ENCODE results near the gene CAP2. TPM values are rescaled to one million over a fixed set of nuclear protein-coding genes. Genes with fewer than 3 reads are reported as not detected.
A peak's percentile ranks its signal among the peaks of the same experiment; 100 is the strongest.
"Not testable (repeated sequence)": the region's sequence is repeated elsewhere in the genome, so short reads cannot be mapped to it uniquely, and the experiment has no call there.

The CAP2 gene
- total and polyA plus RNA-seq, 12 donors, result 42.0 to 211 (median 156) TPM

DNA sequence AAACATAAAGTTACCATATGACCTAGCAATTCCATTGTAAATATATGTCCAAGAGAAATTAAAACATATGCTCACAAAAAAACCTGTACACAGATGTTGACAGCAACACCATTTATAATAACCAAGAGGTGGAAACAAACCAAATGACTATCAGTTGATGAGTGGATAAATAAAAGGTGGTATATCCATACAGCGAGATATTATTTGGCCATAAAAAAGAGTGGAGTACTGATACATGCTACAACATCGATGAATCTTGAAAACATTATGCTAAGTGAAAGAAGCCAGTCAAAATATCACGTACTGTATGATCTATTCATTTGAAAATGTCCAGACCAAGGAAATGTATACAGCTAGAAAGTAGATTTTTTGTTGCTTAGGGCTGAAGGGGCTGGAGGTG, 2.9 kb downstream of the CAP2 start:
- TF ChIP-seq, protein P1, sequence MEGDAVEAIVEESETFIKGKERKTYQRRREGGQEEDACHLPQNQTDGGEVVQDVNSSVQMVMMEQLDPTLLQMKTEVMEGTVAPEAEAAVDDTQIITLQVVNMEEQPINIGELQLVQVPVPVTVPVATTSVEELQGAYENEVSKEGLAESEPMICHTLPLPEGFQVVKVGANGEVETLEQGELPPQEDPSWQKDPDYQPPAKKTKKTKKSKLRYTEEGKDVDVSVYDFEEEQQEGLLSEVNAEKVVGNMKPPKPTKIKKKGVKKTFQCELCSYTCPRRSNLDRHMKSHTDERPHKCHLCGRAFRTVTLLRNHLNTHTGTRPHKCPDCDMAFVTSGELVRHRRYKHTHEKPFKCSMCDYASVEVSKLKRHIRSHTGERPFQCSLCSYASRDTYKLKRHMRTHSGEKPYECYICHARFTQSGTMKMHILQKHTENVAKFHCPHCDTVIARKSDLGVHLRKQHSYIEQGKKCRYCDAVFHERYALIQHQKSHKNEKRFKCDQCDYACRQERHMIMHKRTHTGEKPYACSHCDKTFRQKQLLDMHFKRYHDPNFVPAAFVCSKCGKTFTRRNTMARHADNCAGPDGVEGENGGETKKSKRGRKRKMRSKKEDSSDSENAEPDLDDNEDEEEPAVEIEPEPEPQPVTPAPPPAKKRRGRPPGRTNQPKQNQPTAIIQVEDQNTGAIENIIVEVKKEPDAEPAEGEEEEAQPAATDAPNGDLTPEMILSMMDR (IDR thresholded peaks at IDR 0.05), result no peak
- intact Hi-C loops (cut with DNase I), result loop anchor here in 5 of 10 donors (10.0 kb wide), 3 partner anchors 91 to 111 kb away; partner anchors contain the start of gene RBM24 (in 2 of the 5)
- no peak overlapping the region for H3K4me3 ChIP-seq
- DNase-seq (no peak), ATAC-seq (no peak)
- H3K4me1 ChIP-seq, result peaks cover 0 to 15% (median 8%) of the 10 kb centered on the region in 9 donors
- H3K27ac ChIP-seq, result no peak overlapping the region
- peaks cover 0 to 8% (median 0%) of the 10 kb centered on the region in 11 donors for H3K9me3 ChIP-seq
- WGBS, 2 donors, result 94 to 99% methylated on average over 3 of the region's 3 CpGs
- H3K36me3 ChIP-seq, result no peaks in the 10 kb centered on the region
- peaks cover 0 to 37% (median 0%) of the 10 kb centered on the region in 7 donors for H3K27me3 ChIP-seq

DNA sequence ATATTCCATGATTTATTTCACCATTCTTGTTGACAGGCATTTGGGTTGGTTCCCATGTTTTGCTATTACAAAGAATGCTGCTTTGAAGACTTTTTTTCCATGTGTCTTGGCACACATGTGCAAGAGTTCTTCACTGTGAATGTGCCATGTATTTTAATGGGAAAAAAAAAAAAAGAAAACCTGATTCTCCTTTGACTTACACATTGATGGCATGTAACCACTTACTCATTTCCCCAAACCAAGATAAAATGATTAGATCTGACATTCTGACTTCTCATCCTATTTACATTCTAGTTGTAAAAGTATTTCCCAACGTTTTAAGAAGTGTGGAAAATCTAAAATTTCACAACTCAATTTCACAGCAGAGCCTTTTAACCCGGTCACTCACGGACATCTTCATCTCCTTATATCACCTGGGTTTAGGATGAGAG, 4.4 kb downstream of the CAP2 start:
- Histone ChIP-seq H3K4me3 (no peak overlapping the region), H3K4me1 (peaks cover 0 to 13% (median 6%) of the 10 kb centered on the region in 9 donors), H3K27ac (no peak overlapping the region), H3K9me3 (peaks cover 0 to 8% (median 0%) of the 10 kb centered on the region in 11 donors), H3K27me3 (peaks cover 0 to 27% (median 0%) of the 10 kb centered on the region in 7 donors), H3K36me3 (no peaks in the 10 kb centered on the region)
- WGBS, 2 donors, result 60 to 62% methylated on average over 3 of the region's 3 CpGs
- TF ChIP-seq, protein P1 (IDR thresholded peaks at IDR 0.05), result no peak
- intact Hi-C loops (cut with DNase I), result loop anchor here in 5 of 10 donors (10.0 kb wide), 3 partner anchors 93 to 113 kb away; partner anchors contain the start of gene RBM24 (in 2 of the 5)
- ATAC-seq (no peak), DNase-seq (no peak)

DNA sequence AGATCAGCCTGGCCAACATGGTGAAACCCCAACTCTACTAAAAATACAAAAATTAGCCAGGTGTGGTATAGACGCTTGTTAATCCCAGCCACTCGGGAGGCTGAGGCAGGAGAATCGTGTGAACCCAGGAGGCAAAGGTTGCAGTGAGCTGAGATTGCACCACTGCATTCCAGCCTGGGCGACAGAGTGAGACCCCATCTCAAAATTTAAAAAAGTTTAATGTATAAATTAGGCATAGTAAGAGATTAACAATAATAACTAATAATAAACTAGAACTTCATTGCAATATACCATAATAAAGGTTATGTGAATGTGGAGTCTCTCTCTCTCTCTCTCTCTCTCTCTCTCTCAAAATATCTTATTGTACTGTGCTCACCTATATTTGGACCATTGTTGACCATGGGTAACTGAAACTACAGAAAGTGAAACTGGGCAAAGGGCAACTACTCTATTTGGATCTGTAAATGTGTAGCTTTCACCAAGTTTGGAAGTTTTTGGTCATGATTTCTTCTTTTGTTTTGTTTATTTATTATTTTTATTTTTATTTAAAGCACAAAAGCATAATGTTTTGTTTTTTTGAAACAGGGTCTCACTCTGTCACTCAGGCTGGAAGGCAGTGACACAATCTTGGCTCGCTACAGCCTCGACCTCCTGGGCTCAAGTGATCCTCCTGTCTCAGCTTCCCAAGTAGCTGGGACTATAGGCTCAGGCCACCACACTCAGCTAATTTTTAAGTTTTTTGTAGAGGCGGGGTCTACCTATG, 12.0 kb downstream of the CAP2 start:
- intact Hi-C loops (cut with DNase I); H3K27me3 ChIP-seq; H3K4me3 ChIP-seq; H3K36me3 ChIP-seq; DNase-seq; H3K9me3 ChIP-seq: not testable (repeated sequence)
- H3K4me1 ChIP-seq, result peaks cover 0 to 20% (median 0%) of the 10 kb centered on the region in 9 donors
- WGBS, 2 donors, result 77 to 82% methylated on average over 7 of the region's 7 CpGs
- peak in 1 of 8 donors; percentile 64 for ATAC-seq
- H3K27ac ChIP-seq, result peak overlapping the region in 5 of 10 donors; percentile 5 to 41 (median 19)

DNA sequence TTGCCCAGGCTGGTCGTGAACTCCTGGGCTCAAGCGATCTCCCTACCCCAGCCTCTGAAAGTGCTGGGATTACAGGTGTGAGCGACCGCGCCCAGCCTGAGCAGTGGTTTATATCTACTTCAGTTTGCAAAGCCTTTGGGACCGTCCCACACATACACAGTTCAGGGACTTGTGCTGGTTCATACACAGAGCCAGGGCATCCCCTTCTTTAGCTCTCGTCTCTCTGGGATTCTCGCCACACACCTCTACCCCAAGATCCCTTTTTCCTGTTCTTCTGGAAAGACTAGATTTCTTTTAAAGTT, 12.5 kb downstream of the CAP2 start:
- ATAC-seq (no peak), DNase-seq (no peak)
- Histone ChIP-seq H3K36me3 (no peaks in the 10 kb centered on the region), H3K4me1 (peaks cover 0 to 20% (median 0%) of the 10 kb centered on the region in 9 donors), H3K27ac (peak overlapping the region in 4 of 10 donors; percentile 6 to 41 (median 24)), H3K4me3 (no peak overlapping the region), H3K9me3 (peaks cover 0 to 8% (median 0%) of the 10 kb centered on the region in 11 donors), H3K27me3 (no peaks in the 10 kb centered on the region)
- TF ChIP-seq, protein P1 (IDR thresholded peaks at IDR 0.05), result no peak
- intact Hi-C loops (cut with DNase I), result no loop called here
- 85 to 89% methylated on average over 8 of the region's 8 CpGs for WGBS, 2 donors

DNA sequence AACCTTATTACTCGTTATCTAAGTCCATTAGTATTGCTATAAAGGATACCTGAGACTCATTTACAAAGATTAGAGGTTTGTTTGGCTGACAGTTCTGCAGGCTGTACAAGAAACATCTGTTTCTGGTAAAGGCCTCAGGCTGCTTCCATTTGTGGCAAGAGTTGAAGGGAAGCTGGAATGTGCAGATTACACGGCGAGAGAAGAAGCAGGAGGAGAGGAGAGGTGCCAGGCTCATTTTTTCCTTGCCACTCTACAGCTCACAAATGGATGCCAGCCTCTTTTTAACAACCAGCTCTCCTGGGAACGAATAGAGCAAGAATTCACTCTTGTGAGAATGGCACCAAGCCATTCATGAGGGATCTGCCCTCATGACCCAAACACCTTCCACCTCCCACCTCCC, 14.7 kb downstream of the CAP2 start:
- peaks cover 0 to 29% (median 0%) of the 10 kb centered on the region in 9 donors for H3K4me1 ChIP-seq
- peak overlapping the region in 6 of 10 donors; percentile 13 to 64 (median 36) for H3K27ac ChIP-seq
- ATAC-seq, result peak in 5 of 8 donors; percentile 20 to 75 (median 46)

More for the DNA sequence above, 14.7 kb downstream of the CAP2 start:
- WGBS, 2 donors, result 39 to 53% methylated on average over 4 of the region's 4 CpGs
- Histone ChIP-seq H3K36me3 (no peaks in the 10 kb centered on the region), H3K4me3 (no peak overlapping the region), H3K9me3 (peaks cover 0 to 8% (median 0%) of the 10 kb centered on the region in 11 donors), H3K27me3 (no peaks in the 10 kb centered on the region)
- intact Hi-C loops (cut with DNase I), result no loop called here
- TF ChIP-seq, protein P1 (IDR thresholded peaks at IDR 0.05), result no peak
- DNase-seq, result no peak
